SU-DHL-6 (cell line): ENCODE results near the gene ITGB1BP1.

ENCODE experiments used
- H2AFZ ChIP-seq: fragments of 200-600 bp; sonication (generic); 2 replicates; pipeline ENCODE4 v1.6.1; 2014; ENCODE audit warnings: low read depth, mild to moderate bottlenecking, moderate library complexity, mixed read lengths, antibody characterized with exemption, low read length; ENCODE audit not compliant: severe bottlenecking
- H3F3A ChIP-seq: fragments of 200-600 bp; shearing (Covaris generic); 2 replicates; pipeline ENCODE4 v1.6.0; 2016; ENCODE audit warnings: antibody characterized with exemption, mild to moderate bottlenecking; ENCODE audit not compliant: insufficient read depth
- H3K27ac ChIP-seq: fragments of 200-600 bp; sonication (generic); 2 replicates; pipeline ENCODE4 v1.5.1; 2016; ENCODE audit warnings: low read depth, mild to moderate bottlenecking, low read length, moderate library complexity, mixed read lengths
- H3K27me3 ChIP-seq: fragments of 200-600 bp; sonication (generic), shearing (Covaris generic); 2 replicates; pipeline ENCODE4 v1.6.0; 2014; ENCODE audit warnings: mild to moderate bottlenecking, low read length
- H3K36me3 ChIP-seq: fragments of 200-600 bp; sonication (generic); 2 replicates; pipeline ENCODE4 v1.6.1; 2014; ENCODE audit warnings: mild to moderate bottlenecking, low read length, mixed read lengths
- H3K4me2 ChIP-seq: fragments of 300-600, 200-600 bp; shearing (Covaris generic), sonication (generic); 2 replicates; pipeline ENCODE4 v1.6.0; 2014; ENCODE audit warnings: low read length, low read depth, mild to moderate bottlenecking; ENCODE audit not compliant: poor library complexity, severe bottlenecking
- H3K4me3 ChIP-seq: fragments of 200-600 bp; sonication (generic); 2 replicates; pipeline ENCODE4 v1.5.1; 2014; ENCODE audit warnings: antibody characterized with exemption, low read length, mild to moderate bottlenecking, mixed read lengths; ENCODE audit not compliant: insufficient read depth, poor library complexity, severe bottlenecking
- H3K79me2 ChIP-seq: fragments of 200-600 bp; sonication (generic); 2 replicates; pipeline ENCODE4 v1.6.1; 2014; ENCODE audit warnings: mild to moderate bottlenecking, low read length, moderate library complexity; ENCODE audit not compliant: insufficient read depth
- H3K9ac ChIP-seq: fragments of 200-600 bp; sonication (generic); 2 replicates; pipeline ENCODE4 v1.7.0; 2014; ENCODE audit warnings: mild to moderate bottlenecking, low read length
- H3K9me2 ChIP-seq: fragments of 200-600 bp; sonication (generic); replicated peaks from 2 replicates; pipeline ENCODE4 v1.6.1; 2014; ENCODE audit warnings: low read length; ENCODE audit not compliant: insufficient read depth
- H3K9me3 ChIP-seq: fragments of 200-600 bp; sonication (generic); 2 replicates; pipeline ENCODE4 v1.6.1; 2014; ENCODE audit warnings: low read length, mixed read lengths; ENCODE audit not compliant: insufficient read depth
- H4K20me1 ChIP-seq: fragments of 200-600 bp; sonication (generic); 2 replicates; pipeline ENCODE4 v1.6.1; 2014; ENCODE audit warnings: low read depth, mild to moderate bottlenecking, antibody characterized with exemption, low read length, moderate library complexity, mixed read lengths
- EZH2phosphoT487 ChIP-seq: fragments of 200-600 bp; sonication (generic), shearing (Covaris generic); conservative IDR thresholded peaks from 2 replicates; pipeline ENCODE4 v1.6.1; 2018; ENCODE audit warnings: mild to moderate bottlenecking, antibody characterized with exemption, low read length, moderate library complexity, mixed read lengths
- TF ChIP-seq, protein P1 (sequence below): fragments of 200-600 bp; sonication (generic); IDR thresholded peaks from one replicate; pipeline ENCODE4 v1.5.1; 2017; ENCODE audit warnings: antibody characterized with exemption, mild to moderate bottlenecking, low read length, moderate library complexity; ENCODE audit not compliant: insufficient read depth, poor library complexity, severe bottlenecking

Gene ITGB1BP1

GRCh38 chr2:9467687-9468086, 44.4 kb upstream of the ITGB1BP1 start:
- H3K27ac ChIP-seq = no peak overlapping the region
- no peaks in the 10 kb centered on the region for H3K27me3 ChIP-seq
- no peak overlapping the region for H3K9ac ChIP-seq
- H3K9me2 ChIP-seq = no peaks in the 10 kb centered on the region
- H3K36me3 ChIP-seq = peaks cover 4% of the 10 kb centered on the region; the same call in 1 of the 2 replicates
- H2AFZ ChIP-seq = no peak overlapping the region
- no peaks in the 10 kb centered on the region for H3K9me3 ChIP-seq
- TF ChIP-seq EZH2phosphoT487 = no peak
- TF ChIP-seq, protein P1, sequence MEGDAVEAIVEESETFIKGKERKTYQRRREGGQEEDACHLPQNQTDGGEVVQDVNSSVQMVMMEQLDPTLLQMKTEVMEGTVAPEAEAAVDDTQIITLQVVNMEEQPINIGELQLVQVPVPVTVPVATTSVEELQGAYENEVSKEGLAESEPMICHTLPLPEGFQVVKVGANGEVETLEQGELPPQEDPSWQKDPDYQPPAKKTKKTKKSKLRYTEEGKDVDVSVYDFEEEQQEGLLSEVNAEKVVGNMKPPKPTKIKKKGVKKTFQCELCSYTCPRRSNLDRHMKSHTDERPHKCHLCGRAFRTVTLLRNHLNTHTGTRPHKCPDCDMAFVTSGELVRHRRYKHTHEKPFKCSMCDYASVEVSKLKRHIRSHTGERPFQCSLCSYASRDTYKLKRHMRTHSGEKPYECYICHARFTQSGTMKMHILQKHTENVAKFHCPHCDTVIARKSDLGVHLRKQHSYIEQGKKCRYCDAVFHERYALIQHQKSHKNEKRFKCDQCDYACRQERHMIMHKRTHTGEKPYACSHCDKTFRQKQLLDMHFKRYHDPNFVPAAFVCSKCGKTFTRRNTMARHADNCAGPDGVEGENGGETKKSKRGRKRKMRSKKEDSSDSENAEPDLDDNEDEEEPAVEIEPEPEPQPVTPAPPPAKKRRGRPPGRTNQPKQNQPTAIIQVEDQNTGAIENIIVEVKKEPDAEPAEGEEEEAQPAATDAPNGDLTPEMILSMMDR = no peak
- no peak overlapping the region for H3K4me2 ChIP-seq
- H3F3A ChIP-seq = peaks cover 11% of the 10 kb centered on the region
- no peaks in the 10 kb centered on the region for H4K20me1 ChIP-seq
- no peak overlapping the region for H3K4me3 ChIP-seq
- no peaks in the 10 kb centered on the region for H3K79me2 ChIP-seq

DNA sequence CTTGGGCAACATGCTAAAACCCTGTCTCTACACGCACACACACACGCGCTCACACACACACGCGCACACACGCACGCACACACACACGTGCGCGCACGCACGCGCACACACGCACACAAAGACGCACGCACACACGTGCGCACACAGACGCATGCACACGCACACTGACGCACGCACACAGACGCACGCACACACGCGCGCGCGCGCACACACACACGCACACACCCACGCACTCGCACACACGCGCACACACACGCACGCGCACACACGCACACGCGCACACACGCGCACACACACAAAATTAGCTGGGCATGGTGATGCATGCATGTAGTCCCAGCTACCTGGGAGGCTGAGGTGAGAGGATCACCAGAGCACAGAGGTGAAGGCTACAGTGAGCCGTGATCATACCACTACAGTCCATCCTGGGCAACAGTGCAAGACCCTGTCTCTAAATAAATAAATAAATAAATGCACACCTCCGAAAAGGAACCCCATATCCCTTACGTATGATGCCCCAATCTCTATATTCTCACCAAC, 42.9 kb upstream of the ITGB1BP1 start:
- H3K27ac ChIP-seq = no peak overlapping the region
- H3K36me3 ChIP-seq = peaks cover under 1% of the 10 kb centered on the region; the same call in 1 of the 2 replicates
- H3K4me2 ChIP-seq = no peak overlapping the region
- TF ChIP-seq EZH2phosphoT487 = no peak
- TF ChIP-seq, protein P1 = no peak
- no peak overlapping the region for H3K4me3 ChIP-seq
- H3K9ac ChIP-seq = no peak overlapping the region
- no peaks in the 10 kb centered on the region for H3K79me2 ChIP-seq
- H3K9me2 ChIP-seq = no peaks in the 10 kb centered on the region
- no peaks in the 10 kb centered on the region for H4K20me1 ChIP-seq
- no peaks in the 10 kb centered on the region for H3K9me3 ChIP-seq
- 0 out of 2 replicates have a peak, but pooled peaks cover 5% of the 10 kb centered on the region for H3F3A ChIP-seq
- H2AFZ ChIP-seq = no peak overlapping the region
- H3K27me3 ChIP-seq = no peaks in the 10 kb centered on the region

- H3K4me3 ChIP-seq = no peak overlapping the region
- H3K79me2 ChIP-seq = no peaks in the 10 kb centered on the region
- H3K27me3 ChIP-seq = no peaks in the 10 kb centered on the region
- no peak for TF ChIP-seq EZH2phosphoT487
- TF ChIP-seq, protein P1 = no peak
- no peaks in the 10 kb centered on the region; the same call in 1 of the 2 replicates for H3K36me3 ChIP-seq
- no peak overlapping the region for H3K27ac ChIP-seq
- no peaks in the 10 kb centered on the region for H3K9me3 ChIP-seq
- H4K20me1 ChIP-seq = no peaks in the 10 kb centered on the region
- H3K4me2 ChIP-seq = no peak overlapping the region
- H3K9ac ChIP-seq = no peak overlapping the region
- H3K9me2 ChIP-seq = no peaks in the 10 kb centered on the region
- H3F3A ChIP-seq = 0 out of 2 replicates have a peak, but pooled peaks cover 5% of the 10 kb centered on the region
- no peak overlapping the region for H2AFZ ChIP-seq
These were observed 41.8 kb upstream of the ITGB1BP1 start for GRCh38 chr2:9465170-9465569.
